ENCODE measurements around the gene ADARB2. TPM values are rescaled to one million over a fixed set of nuclear protein-coding genes. Genes with fewer than 3 reads are reported as not detected.
A peak's percentile ranks its signal among the peaks of the same experiment; 100 is the strongest.

The ADARB2 gene
- total RNA-seq, 1 donor from 2014 or later: 0.08 TPM

DNA sequence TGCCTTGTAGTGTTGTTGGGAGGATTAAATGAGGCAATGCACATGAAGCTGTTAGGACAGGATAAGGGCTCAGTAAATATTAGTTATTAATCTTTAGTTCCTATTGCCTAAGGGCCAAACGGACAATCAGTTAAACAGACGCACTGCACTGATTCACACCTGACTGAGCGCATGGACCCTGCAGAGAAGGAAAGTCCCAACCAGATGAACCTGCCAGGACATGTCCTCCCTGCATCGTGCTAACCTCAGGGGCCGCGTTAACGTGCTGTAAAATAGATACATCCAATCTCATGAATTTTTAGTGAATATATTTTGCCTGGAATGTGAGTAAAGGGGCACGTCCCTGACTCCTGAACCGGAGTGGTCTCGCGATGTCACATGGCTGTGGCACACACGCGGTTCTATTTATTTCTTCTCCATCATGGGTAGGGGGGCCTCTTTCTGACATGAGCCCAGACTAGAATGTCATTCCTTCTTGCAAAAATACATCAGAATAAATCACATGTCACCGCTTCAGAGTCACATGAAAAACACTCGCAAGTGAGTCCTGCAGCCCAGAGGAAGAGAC lies 12.3 kb downstream of the ADARB2 start:
- Histone ChIP-seq H3K4me3 (ENCODE audit: low read depth, low read length) (no peak overlapping the region), H3K27me3 (ENCODE audit: control insufficient read depth, insufficient read depth, low read length) (no peaks in the 10 kb centered on the region), H3K36me3 (ENCODE audit: control insufficient read depth, insufficient read depth, low read length) (no peaks in the 10 kb centered on the region)
- no peak for DNase-seq (ENCODE audit: low read depth)
- TF ChIP-seq, protein P1, sequence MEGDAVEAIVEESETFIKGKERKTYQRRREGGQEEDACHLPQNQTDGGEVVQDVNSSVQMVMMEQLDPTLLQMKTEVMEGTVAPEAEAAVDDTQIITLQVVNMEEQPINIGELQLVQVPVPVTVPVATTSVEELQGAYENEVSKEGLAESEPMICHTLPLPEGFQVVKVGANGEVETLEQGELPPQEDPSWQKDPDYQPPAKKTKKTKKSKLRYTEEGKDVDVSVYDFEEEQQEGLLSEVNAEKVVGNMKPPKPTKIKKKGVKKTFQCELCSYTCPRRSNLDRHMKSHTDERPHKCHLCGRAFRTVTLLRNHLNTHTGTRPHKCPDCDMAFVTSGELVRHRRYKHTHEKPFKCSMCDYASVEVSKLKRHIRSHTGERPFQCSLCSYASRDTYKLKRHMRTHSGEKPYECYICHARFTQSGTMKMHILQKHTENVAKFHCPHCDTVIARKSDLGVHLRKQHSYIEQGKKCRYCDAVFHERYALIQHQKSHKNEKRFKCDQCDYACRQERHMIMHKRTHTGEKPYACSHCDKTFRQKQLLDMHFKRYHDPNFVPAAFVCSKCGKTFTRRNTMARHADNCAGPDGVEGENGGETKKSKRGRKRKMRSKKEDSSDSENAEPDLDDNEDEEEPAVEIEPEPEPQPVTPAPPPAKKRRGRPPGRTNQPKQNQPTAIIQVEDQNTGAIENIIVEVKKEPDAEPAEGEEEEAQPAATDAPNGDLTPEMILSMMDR (IDR thresholded peaks at IDR 0.05; ENCODE audit: insufficient read depth, low read length, poor library complexity, severe bottlenecking): no peak

DNA sequence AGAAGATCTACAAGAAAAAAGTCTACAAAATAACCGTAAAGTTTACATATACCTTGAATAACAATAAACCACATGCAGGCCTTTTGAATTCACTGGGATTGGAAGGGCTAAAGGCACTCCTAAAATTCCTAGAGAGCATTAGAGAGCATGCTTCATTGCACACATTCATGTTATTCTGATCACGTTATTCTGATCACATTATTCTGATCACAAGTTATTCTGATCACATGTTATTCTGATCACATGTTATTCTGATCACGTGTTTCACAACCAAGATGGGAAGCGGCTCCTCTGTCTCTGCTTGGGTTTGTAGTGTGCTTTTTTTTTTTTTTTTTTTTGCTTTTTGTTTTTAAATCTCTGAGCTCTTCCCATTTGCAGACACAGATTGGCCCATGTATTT lies 20.5 kb downstream of the ADARB2 start:
- DNase-seq (ENCODE audit: low read depth): no peak
- Histone ChIP-seq H3K36me3 (ENCODE audit: control insufficient read depth, insufficient read depth, low read length) (no peaks in the 10 kb centered on the region), H3K27me3 (ENCODE audit: control insufficient read depth, insufficient read depth, low read length) (no peaks in the 10 kb centered on the region), H3K4me3 (ENCODE audit: low read depth, low read length) (no peak overlapping the region)
- TF ChIP-seq, protein P1 (IDR thresholded peaks at IDR 0.05; ENCODE audit: insufficient read depth, low read length, poor library complexity, severe bottlenecking): no peak

DNA sequence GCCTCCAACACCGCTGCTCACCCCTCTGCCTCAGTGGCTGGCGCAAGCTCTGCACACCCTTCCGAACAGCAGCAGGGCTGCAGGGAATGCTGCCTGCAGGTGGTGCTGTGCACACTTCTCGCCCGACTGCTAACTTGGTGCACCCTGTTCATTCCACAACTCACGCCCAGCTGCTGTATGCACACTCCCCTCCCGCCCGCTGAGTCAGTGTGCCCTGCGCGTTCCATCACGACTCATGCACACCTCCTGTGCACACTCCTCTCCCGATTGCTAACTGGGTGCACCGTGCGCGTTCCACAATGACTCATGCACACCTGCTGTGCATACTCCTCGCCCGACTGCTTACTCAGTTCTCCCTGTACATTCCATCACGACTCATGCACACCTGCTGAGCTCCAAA lies 21.5 kb downstream of the ADARB2 start:
- peak; percentile 12 for DNase-seq (ENCODE audit: low read depth)
- no peaks in the 10 kb centered on the region for H3K27me3 ChIP-seq (ENCODE audit: control insufficient read depth, insufficient read depth, low read length)
- no peaks in the 10 kb centered on the region for H3K36me3 ChIP-seq (ENCODE audit: control insufficient read depth, insufficient read depth, low read length)
- TF ChIP-seq, protein P1 (IDR thresholded peaks at IDR 0.05; ENCODE audit: insufficient read depth, low read length, poor library complexity, severe bottlenecking): peak; percentile 27
- no peak overlapping the region for H3K4me3 ChIP-seq (ENCODE audit: low read depth, low read length)

DNA sequence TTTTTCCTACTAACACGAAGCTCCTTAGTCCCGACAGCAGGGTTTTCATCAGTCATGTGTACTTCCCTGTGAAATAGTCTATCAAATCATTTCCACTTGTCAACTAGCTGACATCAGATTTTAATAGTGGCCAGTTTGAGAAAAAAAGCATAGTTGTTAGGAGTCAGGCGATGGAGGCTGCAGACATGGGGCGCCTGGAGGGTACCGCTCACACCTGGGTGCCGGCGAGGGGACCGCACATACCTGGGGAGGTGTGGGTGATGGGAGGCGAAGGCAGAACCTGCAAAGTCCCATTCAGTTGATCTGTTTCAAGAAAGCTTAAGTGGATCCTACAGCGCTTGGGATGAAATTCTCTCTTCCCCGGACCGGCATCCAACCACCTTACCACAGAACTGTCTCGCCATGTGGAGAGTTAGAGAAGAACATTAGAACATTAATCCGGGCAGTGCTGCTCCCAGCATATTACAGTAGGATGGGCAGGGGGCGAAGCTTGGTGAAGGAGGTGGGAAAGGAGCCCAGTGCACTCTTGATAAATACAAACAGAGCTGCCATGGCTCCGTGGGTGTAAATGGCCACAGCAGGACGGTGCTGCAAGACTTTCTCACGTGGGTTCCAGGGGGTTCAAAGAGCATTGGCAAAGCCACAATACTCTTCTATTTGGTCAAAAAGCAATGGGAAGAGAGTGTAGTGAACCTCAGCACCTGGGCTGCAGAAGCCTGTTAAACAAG lies 24.2 kb downstream of the ADARB2 start:
- TF ChIP-seq, protein P1 (IDR thresholded peaks at IDR 0.05; ENCODE audit: insufficient read depth, low read length, poor library complexity, severe bottlenecking): no peak
- DNase-seq (ENCODE audit: low read depth): no peak
- H3K27me3 ChIP-seq (ENCODE audit: control insufficient read depth, insufficient read depth, low read length): no peaks in the 10 kb centered on the region
- no peak overlapping the region for H3K4me3 ChIP-seq (ENCODE audit: low read depth, low read length)
- no peaks in the 10 kb centered on the region for H3K36me3 ChIP-seq (ENCODE audit: control insufficient read depth, insufficient read depth, low read length)

DNA sequence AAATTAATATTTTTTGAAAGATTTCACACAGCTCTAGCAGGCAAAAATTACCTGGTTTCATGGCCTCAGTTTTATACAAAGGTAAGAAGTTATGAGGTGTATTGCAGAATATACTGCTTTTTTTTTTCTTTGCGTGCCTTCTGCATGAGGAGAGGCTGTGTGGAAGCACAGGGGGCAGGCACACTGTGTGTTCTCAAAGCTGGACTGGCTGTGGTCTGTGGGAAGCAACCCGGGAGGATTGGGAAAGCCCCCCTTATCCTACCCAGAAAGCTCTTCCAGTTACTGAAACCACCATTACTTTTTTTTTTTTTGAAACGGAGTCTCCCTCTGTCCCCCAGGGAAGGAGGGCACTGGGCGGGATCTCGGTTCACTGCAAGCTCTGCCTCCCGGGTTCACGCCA lies 25.0 kb downstream of the ADARB2 start:
- DNase-seq (ENCODE audit: low read depth): no peak
- TF ChIP-seq, protein P1 (IDR thresholded peaks at IDR 0.05; ENCODE audit: insufficient read depth, low read length, poor library complexity, severe bottlenecking): no peak
- H3K36me3 ChIP-seq (ENCODE audit: control insufficient read depth, insufficient read depth, low read length): no peaks in the 10 kb centered on the region
- no peak overlapping the region for H3K4me3 ChIP-seq (ENCODE audit: low read depth, low read length)
- no peaks in the 10 kb centered on the region for H3K27me3 ChIP-seq (ENCODE audit: control insufficient read depth, insufficient read depth, low read length)

DNA sequence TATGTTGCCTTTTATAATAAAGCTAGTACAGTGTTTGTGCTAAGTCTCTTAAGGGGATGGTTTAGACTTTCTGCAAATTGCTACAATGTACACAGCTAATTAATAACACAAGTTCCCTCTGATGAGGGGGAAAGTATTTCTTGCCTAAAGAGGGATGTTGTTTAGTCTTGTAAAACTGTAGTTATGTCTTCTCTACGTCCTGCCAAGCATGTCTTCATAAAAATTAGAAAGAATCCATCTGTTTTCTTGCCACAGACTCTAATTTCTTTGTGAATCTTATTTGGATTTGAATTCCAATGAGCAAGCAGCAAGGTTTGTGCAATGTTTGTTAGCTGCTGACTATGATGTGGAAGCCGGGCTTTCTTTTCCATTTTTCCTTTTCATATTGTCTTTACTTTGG lies 28.2 kb downstream of the ADARB2 start:
- TF ChIP-seq, protein P1 (IDR thresholded peaks at IDR 0.05; ENCODE audit: insufficient read depth, low read length, poor library complexity, severe bottlenecking): no peak
- no peak for DNase-seq (ENCODE audit: low read depth)
- H3K27me3 ChIP-seq (ENCODE audit: control insufficient read depth, insufficient read depth, low read length): no peaks in the 10 kb centered on the region
- no peak overlapping the region for H3K4me3 ChIP-seq (ENCODE audit: low read depth, low read length)
- H3K36me3 ChIP-seq (ENCODE audit: control insufficient read depth, insufficient read depth, low read length): no peaks in the 10 kb centered on the region

Data from kidney epithelial cell (primary cell).